ENCODE data around the gene CACNA1E.

The CACNA1E gene

GRCh38 chr1:181714428-181714827, 231.1 kb downstream of the CACNA1E start:
- no peak for DNase-seq

GRCh38 chr1:181718034-181718433, 234.7 kb downstream of the CACNA1E start:
- no peak for DNase-seq

GRCh38 chr1:181726320-181727012, 243.1 kb downstream of the CACNA1E start:
- no peak for DNase-seq

- no peak for DNase-seq
These were observed 247.3 kb downstream of the CACNA1E start for GRCh38 chr1:181730606-181731005.

- DNase-seq: no peak
These were observed 249.1 kb downstream of the CACNA1E start for GRCh38 chr1:181732218-181732990.

GRCh38 chr1:181733486-181733885, 250.2 kb downstream of the CACNA1E start:
- no peak for DNase-seq

- DNase-seq: no peak
These were observed 253.7 kb downstream of the CACNA1E start for GRCh38 chr1:181737056-181737455.

- DNase-seq: no peak
These were observed 255.9 kb downstream of the CACNA1E start for GRCh38 chr1:181739214-181739613.

- peak; percentile 43 for DNase-seq
These were observed 259.1 kb downstream of the CACNA1E start for GRCh38 chr1:181742426-181742825.

GRCh38 chr1:181743878-181744312, 260.6 kb downstream of the CACNA1E start:
- peak; percentile 50 for DNase-seq

GRCh38 chr1:181746224-181746623, 262.9 kb downstream of the CACNA1E start:
- DNase-seq: no peak

- no peak for DNase-seq
These were observed 264.7 kb downstream of the CACNA1E start for GRCh38 chr1:181748013-181748412.

GRCh38 chr1:181754103-181754502, 270.8 kb downstream of the CACNA1E start:
- DNase-seq: no peak

GRCh38 chr1:181759481-181759880, 276.2 kb downstream of the CACNA1E start:
- DNase-seq: no peak

GRCh38 chr1:181763736-181764135, 280.4 kb downstream of the CACNA1E start:
- no peak for DNase-seq

- DNase-seq: no peak
These were observed 282.2 kb downstream of the CACNA1E start for GRCh38 chr1:181765451-181766026.

GRCh38 chr1:181767001-181767708, 283.8 kb downstream of the CACNA1E start:
- DNase-seq: no peak

GRCh38 chr1:181768211-181768929, 285.1 kb downstream of the CACNA1E start:
- DNase-seq: no peak

- no peak for DNase-seq
These were observed 285.6 kb downstream of the CACNA1E start for GRCh38 chr1:181768930-181769280.

- DNase-seq: no peak
These were observed 286.5 kb downstream of the CACNA1E start for GRCh38 chr1:181769846-181770245.

GRCh38 chr1:181772714-181773113, 289.4 kb downstream of the CACNA1E start:
- DNase-seq: no peak

- no peak for DNase-seq
These were observed 292.7 kb downstream of the CACNA1E start for GRCh38 chr1:181776044-181776443.

- no peak for DNase-seq
These were observed 294.0 kb downstream of the CACNA1E start for GRCh38 chr1:181777286-181777685.

Measured in femur (tissue), 1 donor.